NB4 (cell line): ENCODE data around the gene SLC2A3.

Experiments used
- CTCF ChIP-seq: IDR thresholded peaks from one replicate; pipeline ENCODE4 v1.5.1; 2012; ENCODE audit warnings: low read depth, low read length
- POLR2A ChIP-seq: IDR thresholded peaks from 2 replicates; pipeline ENCODE4 v1.6.1; 2011; ENCODE audit warnings: mild to moderate bottlenecking; ENCODE audit not compliant: insufficient read length; ENCODE audit errors: extremely low read depth
- TF ChIP-seq, protein P1 (sequence below): IDR thresholded peaks from 2 replicates; pipeline ENCODE4 v1.6.1; 2011; ENCODE audit warnings: low read depth, low read length

- TF ChIP-seq CTCF (no peak), POLR2A (no peak)
- TF ChIP-seq, protein P1, sequence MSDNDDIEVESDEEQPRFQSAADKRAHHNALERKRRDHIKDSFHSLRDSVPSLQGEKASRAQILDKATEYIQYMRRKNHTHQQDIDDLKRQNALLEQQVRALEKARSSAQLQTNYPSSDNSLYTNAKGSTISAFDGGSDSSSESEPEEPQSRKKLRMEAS: no peak
Measured at GRCh38 chr12:7917392-7918267, 18.4 kb downstream of the SLC2A3 start.
